NCI-H226 (cell line): ENCODE measurements around the gene NT5DC3.
"Not testable (repeated sequence)": the region's sequence is repeated elsewhere in the genome, so short reads cannot be mapped to it uniquely, and the experiment has no call there.

Experiments used
- DNase-seq: peaks from one replicate; pipeline ENCODE4 v3.0.0-alpha.2; 2015

The NT5DC3 gene

GRCh38 chr12:103855036-103855712 is 14.1 kb upstream of the NT5DC3 start:
- DNase-seq = peak; percentile 20

DNA sequence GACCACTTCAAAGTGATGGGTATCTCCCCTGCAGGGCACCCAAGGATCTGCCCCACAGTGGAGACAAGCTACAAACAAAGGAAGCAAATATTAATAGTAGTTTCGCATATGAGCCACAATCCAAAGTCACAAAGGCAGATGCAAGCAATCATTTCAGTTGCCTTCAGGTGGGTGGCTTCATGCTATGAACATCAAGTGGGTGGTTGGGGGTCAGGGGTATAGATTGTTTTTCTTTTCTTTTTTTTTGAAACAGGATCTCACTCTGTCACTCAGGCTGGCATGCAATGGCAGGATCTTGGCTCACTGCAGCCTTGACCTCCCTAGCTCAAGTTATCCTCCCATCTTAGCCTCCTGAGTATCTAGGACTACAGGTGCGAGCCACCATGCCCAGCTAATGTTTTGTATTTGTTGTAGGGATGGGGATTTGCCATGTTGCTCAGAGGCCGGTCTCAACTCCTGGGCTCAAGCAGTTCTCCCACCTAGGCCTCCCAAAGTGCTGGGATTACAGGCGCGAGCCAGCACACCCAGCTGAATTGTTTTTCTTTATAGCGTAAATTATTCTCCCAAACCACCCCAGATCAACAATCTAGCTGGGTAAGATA is 13.4 kb upstream of the NT5DC3 start:
- DNase-seq = no peak

DNA sequence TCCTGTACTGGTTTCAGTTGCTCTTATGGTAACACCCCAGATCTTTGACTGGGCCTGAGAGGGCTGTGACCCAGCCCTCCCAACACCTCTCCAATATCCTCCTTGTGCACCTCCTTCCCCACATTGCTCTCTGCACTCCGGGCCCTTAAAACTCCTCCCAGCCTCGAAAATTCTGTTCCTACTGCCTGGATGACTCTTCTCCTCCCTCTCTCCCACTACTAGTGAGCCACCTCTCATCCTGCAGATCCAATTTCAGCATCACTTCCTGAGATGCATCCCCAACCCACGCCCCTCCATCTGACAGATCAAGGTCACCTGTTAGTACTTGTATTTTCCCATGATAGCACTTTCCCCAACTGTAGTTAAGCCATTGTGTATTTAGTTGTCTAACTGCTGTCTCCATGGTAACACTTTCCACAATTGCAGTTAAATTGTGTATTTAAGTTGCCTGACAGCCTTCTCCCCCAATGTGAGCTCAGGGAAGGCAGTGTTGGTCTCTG is 11.5 kb upstream of the NT5DC3 start:
- DNase-seq = peak; percentile 7

- DNase-seq = no peak
These were observed 10.1 kb upstream of the NT5DC3 start for GRCh38 chr12:103851127-103851526.

GRCh38 chr12:103850429-103850828 is 9.4 kb upstream of the NT5DC3 start:
- no peak for DNase-seq

GRCh38 chr12:103848917-103849491 is 8.0 kb upstream of the NT5DC3 start:
- DNase-seq = no peak

DNA sequence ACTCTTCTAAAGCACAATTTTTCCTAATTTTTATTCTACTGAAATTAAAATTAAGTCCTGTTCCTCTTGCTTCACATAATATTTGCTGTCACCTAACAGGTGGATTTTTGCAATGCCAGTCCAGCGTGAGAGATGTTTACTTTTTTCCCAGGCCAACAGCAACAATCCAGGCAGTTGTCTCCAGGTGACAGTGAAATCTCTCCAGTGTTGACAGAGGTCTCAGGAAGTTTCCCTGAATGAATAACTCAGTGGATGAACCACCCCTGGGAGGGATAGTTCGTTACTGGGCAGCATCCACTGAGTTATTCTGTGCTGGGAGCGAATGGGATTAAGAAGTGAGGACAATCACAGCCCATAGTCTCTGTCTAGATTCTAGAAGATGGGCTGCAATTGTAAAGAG is 7.1 kb upstream of the NT5DC3 start:
- no peak for DNase-seq

- DNase-seq = no peak
These were observed 5.4 kb upstream of the NT5DC3 start for GRCh38 chr12:103846415-103846814.

DNA sequence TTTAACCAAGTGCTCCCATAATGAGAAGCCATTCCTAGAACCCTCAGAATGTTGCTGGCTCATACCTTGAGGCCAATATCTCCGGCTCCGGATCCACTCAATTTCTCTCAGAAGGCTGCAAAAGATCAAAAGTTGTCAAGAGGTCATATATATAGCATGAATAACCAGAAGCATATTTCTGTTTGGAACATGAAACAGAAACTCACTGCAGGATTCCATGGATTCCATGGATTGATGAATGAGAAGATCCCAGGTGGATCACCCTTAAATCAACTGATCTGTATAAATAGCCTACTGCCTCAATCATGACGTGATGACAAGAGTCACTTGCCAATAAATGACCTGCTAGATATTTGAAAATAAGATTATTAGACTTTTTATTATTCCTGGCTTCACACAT is 3.3 kb upstream of the NT5DC3 start:
- no peak for DNase-seq

DNA sequence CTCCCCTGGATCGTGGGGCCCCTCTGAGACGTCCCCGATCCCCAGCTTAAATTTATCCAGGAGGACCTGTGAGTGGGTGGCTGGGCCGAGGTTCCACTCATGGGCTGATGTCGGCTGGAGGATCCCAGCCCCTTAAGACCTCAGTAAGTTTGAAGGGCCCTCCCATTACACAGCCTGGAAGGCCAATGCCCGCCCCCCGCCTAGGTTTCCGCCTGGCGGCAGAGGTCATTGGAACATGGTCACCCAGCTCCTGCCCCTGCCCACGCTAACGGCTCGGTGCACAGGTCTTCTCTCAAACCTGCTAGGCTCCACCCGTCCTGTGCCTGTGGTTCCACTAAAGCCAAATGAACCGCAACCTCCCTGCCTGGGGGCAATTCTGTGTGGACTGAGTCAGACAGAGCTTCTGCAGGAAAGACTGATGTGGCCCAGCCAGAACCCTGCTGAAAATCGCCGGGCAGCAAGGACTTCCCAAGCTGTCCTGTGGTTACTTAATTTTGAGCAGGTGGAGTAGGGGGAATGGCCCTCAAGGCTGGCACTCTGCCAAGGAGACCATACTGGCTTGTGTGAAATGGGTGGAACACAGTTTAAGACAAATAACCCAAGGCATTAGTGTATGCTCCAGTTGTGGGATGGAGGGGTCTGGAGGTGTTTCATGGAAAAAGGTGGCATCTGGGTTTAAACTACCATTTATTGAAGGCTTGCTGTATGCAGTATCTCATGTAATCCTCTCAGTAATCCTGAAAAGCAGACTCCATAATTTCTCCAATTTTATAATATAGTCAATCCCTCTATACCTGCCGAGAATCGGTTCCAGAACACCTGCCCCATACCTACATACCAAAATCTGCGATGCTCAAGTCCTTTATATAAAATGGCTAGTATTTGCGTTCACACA is 903 bp upstream of the NT5DC3 start:
- DNase-seq = peak; percentile 98

DNA sequence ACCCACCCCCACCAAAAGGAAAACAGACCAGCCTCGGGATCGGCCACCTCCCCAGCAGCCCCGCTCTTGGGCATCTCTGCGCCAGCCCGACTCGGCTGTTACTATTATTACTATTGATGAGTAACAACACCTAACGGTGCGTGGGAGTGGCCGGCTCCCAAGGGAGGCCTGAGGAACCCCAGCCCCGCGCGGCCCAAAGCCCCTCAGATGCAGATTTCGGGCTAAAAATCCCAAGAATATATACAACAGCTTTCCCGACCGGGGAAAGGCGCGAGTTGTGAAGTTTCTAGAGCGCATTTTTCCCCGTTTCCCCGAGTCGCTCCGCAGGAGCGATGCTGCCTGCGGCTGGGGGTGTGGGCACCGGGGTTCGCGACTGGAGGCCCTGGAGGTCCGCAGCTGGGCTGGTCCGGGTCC is 565 bp downstream of the NT5DC3 start:
- DNase-seq = peak; percentile 6

GRCh38 chr12:103839609-103840461 is 1.2 kb downstream of the NT5DC3 start:
- no peak for DNase-seq

- no peak for DNase-seq
These were observed 1.9 kb downstream of the NT5DC3 start for GRCh38 chr12:103839103-103839502.

DNA sequence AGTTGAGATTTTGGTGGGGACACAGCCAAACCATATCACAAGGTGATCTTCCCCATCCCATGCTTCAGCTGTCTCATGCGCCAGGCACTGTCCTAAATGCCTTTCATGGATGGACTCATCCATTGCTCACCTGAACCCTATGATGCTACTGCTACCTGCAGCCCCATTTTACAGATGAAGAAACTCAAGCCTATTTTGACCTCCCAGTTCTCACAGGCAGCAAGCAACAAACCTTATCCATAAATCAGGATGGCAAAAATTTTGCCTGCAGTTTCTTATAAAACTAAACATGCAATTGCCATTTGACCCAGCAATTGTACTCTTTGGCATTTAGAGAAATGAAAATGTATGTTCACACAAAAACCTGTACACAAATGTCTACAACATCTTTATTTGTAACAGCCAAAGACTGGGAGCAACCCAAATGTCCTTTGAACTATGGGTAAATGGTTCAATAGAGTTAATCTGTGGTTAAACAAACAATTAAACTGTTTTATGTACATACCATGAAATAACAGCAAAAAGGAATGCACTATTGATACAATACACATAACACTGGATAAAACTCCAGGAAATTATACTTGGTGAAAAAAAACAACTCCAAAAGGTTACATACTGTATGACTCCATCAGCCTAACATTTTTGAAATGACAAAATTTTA is 2.6 kb downstream of the NT5DC3 start:
- DNase-seq = no peak

GRCh38 chr12:103836345-103836744 is 4.7 kb downstream of the NT5DC3 start:
- no peak for DNase-seq

- DNase-seq = not testable (repeated sequence)
These were observed 5.2 kb downstream of the NT5DC3 start for GRCh38 chr12:103835747-103836335.

DNA sequence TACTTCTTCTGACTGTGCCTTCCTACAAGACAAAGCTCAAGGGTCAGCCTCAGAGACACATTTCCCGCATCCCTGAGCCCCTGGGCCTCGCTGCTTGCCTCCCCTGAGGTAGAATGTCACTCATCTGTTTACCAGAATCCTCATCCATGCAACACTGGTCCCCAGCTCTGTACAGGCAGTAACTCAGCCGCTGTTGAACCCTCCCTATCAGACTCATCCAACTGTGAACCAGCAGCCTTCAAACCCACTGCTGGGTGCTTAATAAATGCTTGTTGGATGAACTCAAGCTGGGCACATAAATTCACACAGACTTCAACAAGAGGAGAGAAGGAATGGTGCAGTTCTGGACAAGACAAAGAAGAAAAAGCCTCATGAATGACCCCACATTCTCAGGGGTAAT is 6.1 kb downstream of the NT5DC3 start:
- no peak for DNase-seq

DNA sequence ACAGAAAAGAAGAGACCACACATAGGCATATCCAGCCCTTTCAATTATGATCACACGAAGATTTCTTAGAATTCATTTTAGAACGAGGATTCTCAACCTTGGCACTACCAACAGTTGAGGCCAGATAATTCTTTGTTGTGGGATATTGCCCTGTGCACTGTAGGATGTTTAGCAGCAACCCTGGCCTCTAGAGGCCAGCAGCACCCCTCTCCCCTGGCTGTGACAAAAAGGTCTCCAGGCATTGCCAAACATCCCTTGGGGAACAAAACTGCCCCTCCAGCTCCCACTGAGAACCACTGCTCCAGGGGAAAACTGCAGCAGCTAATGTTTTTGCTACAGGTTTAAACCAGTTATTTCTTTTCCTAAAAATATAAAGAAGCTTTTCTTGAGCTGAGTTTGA is 7.1 kb downstream of the NT5DC3 start:
- no peak for DNase-seq

DNA sequence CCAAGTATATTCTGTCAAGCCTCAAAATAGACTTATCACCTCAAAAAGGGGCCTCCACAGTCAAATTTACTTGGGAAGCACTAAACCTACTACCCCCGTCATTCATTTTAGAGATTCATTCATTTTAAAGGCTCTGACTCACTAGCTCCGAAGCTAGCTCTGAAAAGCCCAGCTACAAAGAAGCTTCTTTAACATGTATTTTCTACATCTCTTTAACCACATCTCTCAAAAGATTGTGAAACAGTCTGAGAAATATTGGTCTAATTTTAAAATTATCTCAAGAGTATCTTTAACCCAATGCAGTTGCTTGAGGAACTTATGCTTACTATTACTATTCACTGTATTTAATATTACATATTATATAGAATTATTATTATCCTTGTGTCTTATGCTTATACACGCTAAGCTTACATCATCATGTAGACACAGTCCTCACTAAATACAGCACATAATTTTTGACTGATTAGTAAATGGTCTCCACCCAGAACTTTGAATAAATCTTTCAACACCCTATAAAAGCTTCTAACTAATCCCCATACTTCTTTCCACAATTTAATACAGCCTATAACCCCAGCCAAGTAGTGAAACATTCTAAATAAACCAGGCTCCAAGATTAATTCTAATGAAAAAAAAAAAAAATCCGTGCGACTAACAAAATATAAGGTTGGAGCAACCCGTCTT is 7.8 kb downstream of the NT5DC3 start:
- no peak for DNase-seq
